Gastrocnemius medialis (tissue), 4 donors: Measurements from ENCODE around the gene C9orf50. TPM values are rescaled to one million over a fixed set of nuclear protein-coding genes. Genes with fewer than 3 reads are reported as not detected.

Experiments used
- ATAC-seq, 2 donors: fragments of 150-250 bp; one replicate each; pipeline ENCODE4 v1.9.1; 2016
- DNase-seq, 2 donors: peaks; one replicate each; pipeline ENCODE4 v3.0.0-alpha.2; 2019
- H3K27ac ChIP-seq, 4 donors: fragments of 200-600 bp; sonication (generic); 1 replicate in 1 of 4; 2 replicates in 3 of 4; pipeline ENCODE4 v1.5.1; 2016 to 2018; ENCODE audit warnings: mild to moderate bottlenecking in 2 of 4, moderate library complexity in 1 of 4
- H3K27me3 ChIP-seq, 3 donors: fragments of 200-600 bp; sonication (generic) in 2 of 3; 1 replicate in 1 of 3; 2 replicates in 2 of 3; pipeline versions ENCODE4 v1.5.1 to v1.6.0; 2016 to 2019; ENCODE audit warnings: mild to moderate bottlenecking in 1 of 3, moderate library complexity in 1 of 3
- H3K36me3 ChIP-seq, 2 donors: fragments of 200-600 bp; sonication (generic) in 1 of 2; one replicate each; pipeline ENCODE4 v1.5.1; 2017 to 2018
- H3K4me1 ChIP-seq, 2 donors: fragments of 200-600 bp; sonication (generic) in 1 of 2; one replicate each; pipeline ENCODE4 v1.5.1; 2016 to 2017; ENCODE audit warnings: mild to moderate bottlenecking in 2 of 2
- H3K4me3 ChIP-seq, 4 donors: fragments of 200-600 bp; sonication (generic) in 3 of 4; 1 replicate in 1 of 4; 2 replicates in 3 of 4; pipeline ENCODE4 v1.5.1; 2016 to 2019; ENCODE audit warnings: mild to moderate bottlenecking in 2 of 4
- H3K9me3 ChIP-seq, 3 donors: fragments of 200-600 bp; sonication (generic) in 2 of 3; 1 replicate in 1 of 3; 2 replicates in 2 of 3; pipeline ENCODE4 v1.5.1; 2016 to 2019
- CTCF ChIP-seq, 5 experiments: fragments of 450-650 bp in 3 of 5; fragments of 200-600 bp in 2 of 5; sonication (generic) in 2 of 5; IDR thresholded peaks in 4 of 5; conservative IDR thresholded peaks in 1 of 5; 1 replicate in 4 of 5; 2 replicates in 1 of 5; pipeline ENCODE4 v1.5.1; 2016 to 2019; ENCODE audit warnings: antibody characterized with exemption in 5 of 5, mild to moderate bottlenecking in 3 of 5, moderate library complexity in 3 of 5
- POLR2A ChIP-seq, 2 donors: fragments of 450-650 bp; IDR thresholded peaks; one replicate each; pipeline ENCODE4 v1.6.1; 2017; ENCODE audit warnings: antibody characterized with exemption in 2 of 2, mild to moderate bottlenecking in 2 of 2, moderate library complexity in 2 of 2
- in situ Hi-C, 4 donors: fragments of 200-750 bp; cut with MboI; loops; one replicate each; pipeline versions ENCODE4 v1.15.0 to v1.8.0; 2017; ENCODE audit warnings: low sequenced_read_pairs in 4 of 4
- intact Hi-C: fragments of 100-400 bp; cut with DNase I; formaldehyde crosslinking; loops from one replicate; pipeline ENCODE4 v1.15.1; 2023; ENCODE audit warnings: low total_unique reads
- total RNA-seq, 4 donors: library from RNA; depleted of rRNA; stranded (reverse); fragments of >200 nt; gene quantifications; one replicate each; pipeline versions ENCODE4 v1.1.0 to v1.2.3, GENCODE V29; 2016

The C9orf50 gene
- total RNA-seq, 4 donors from 2014 or later: not detected

GRCh38 chr9:129574911-129575585 is 45.9 kb downstream of the C9orf50 start:
- Histone ChIP-seq H3K4me1 (peaks cover 0 to 12% of the 10 kb centered on the region in 2 donors), H3K36me3 (no peaks in the 10 kb centered on the region), H3K9me3 (no peaks in the 10 kb centered on the region), H3K27me3 (no peaks in the 10 kb centered on the region), H3K4me3 (no peak overlapping the region), H3K27ac (no peak overlapping the region)
- no peak for DNase-seq
- in situ Hi-C loops: loop anchor here in 1 of 4 donors (25.0 kb wide), 1 partner anchor 113 kb away; no protein-coding TSS in a partner anchor
- ATAC-seq: no peak
- intact Hi-C loops: no loop called here
- TF ChIP-seq CTCF (IDR thresholded peaks at IDR 0.05 in 4 of 5, conservative IDR thresholded peaks at IDR 0.05 in 1 of 5): no peak
- TF ChIP-seq POLR2A (IDR thresholded peaks at IDR 0.05): no peak

GRCh38 chr9:129573977-129574376 is 46.9 kb downstream of the C9orf50 start:
- intact Hi-C loops (no loop called here), in situ Hi-C loops (loop anchor here in 1 of 4 donors (25.0 kb wide), 1 partner anchor 112 kb away; no protein-coding TSS in a partner anchor)
- no peak for ATAC-seq
- H3K9me3 ChIP-seq: no peaks in the 10 kb centered on the region
- TF ChIP-seq CTCF (IDR thresholded peaks at IDR 0.05 in 4 of 5, conservative IDR thresholded peaks at IDR 0.05 in 1 of 5): no peak
- TF ChIP-seq POLR2A (IDR thresholded peaks at IDR 0.05): no peak
- no peak overlapping the region for H3K27ac ChIP-seq
- H3K4me1 ChIP-seq: peaks cover 2 to 14% of the 10 kb centered on the region in 2 donors
- H3K36me3 ChIP-seq: no peaks in the 10 kb centered on the region
- H3K27me3 ChIP-seq: no peaks in the 10 kb centered on the region
- no peak for DNase-seq
- no peak overlapping the region for H3K4me3 ChIP-seq

- Histone ChIP-seq H3K4me1 (peaks cover 2 to 14% of the 10 kb centered on the region in 2 donors), H3K36me3 (no peaks in the 10 kb centered on the region), H3K4me3 (no peak overlapping the region), H3K9me3 (no peaks in the 10 kb centered on the region), H3K27ac (no peak overlapping the region), H3K27me3 (peaks cover 4 to 7% (median 5%) of the 10 kb centered on the region in 3 donors)
- no peak for TF ChIP-seq POLR2A (IDR thresholded peaks at IDR 0.05)
- no peak for TF ChIP-seq CTCF (IDR thresholded peaks at IDR 0.05 in 4 of 5, conservative IDR thresholded peaks at IDR 0.05 in 1 of 5)
- ATAC-seq (no peak), DNase-seq (no peak)
- intact Hi-C loops: no loop called here
- in situ Hi-C loops: loop anchor here in 1 of 4 donors (25.0 kb wide), 1 partner anchor 110 kb away; no protein-coding TSS in a partner anchor
These were observed 48.4 kb downstream of the C9orf50 start for GRCh38 chr9:129572517-129572916.

- TF ChIP-seq POLR2A (IDR thresholded peaks at IDR 0.05) (no peak), CTCF (IDR thresholded peaks at IDR 0.05 in 4 of 5, conservative IDR thresholded peaks at IDR 0.05 in 1 of 5) (no peak)
- no peaks in the 10 kb centered on the region for H3K36me3 ChIP-seq
- peaks cover 4 to 7% (median 5%) of the 10 kb centered on the region in 3 donors for H3K27me3 ChIP-seq
- peaks cover 2 to 14% of the 10 kb centered on the region in 2 donors for H3K4me1 ChIP-seq
- H3K4me3 ChIP-seq: no peak overlapping the region
- in situ Hi-C loops (loop anchor here in 1 of 4 donors (25.0 kb wide), 1 partner anchor 110 kb away; no protein-coding TSS in a partner anchor), intact Hi-C loops (no loop called here)
- DNase-seq (no peak), ATAC-seq (no peak)
- no peaks in the 10 kb centered on the region for H3K9me3 ChIP-seq
- no peak overlapping the region for H3K27ac ChIP-seq
These were observed 48.9 kb downstream of the C9orf50 start for GRCh38 chr9:129572052-129572425.
